Raji (cell line): Measurements from ENCODE around the gene DOCK1.

Experiments
- POLR2A ChIP-seq: IDR thresholded peaks from 2 replicates; pipeline ENCODE4 v1.6.1; 2011; ENCODE audit warnings: low read depth, low read length, control low read depth; ENCODE audit not compliant: insufficient read depth

Gene DOCK1

GRCh38 chr10:127266431-127266830 lies 361.2 kb downstream of the DOCK1 start:
- TF ChIP-seq POLR2A, result no peak

- TF ChIP-seq POLR2A, result no peak
Measured at GRCh38 chr10:127267442-127267841, 362.2 kb downstream of the DOCK1 start.

GRCh38 chr10:127272076-127272475 lies 366.8 kb downstream of the DOCK1 start:
- TF ChIP-seq POLR2A, result no peak

- TF ChIP-seq POLR2A, result no peak
Measured at GRCh38 chr10:127275272-127275671, 370.0 kb downstream of the DOCK1 start.

GRCh38 chr10:127275793-127276450 lies 370.7 kb downstream of the DOCK1 start:
- no peak for TF ChIP-seq POLR2A

GRCh38 chr10:127276794-127277462 lies 371.7 kb downstream of the DOCK1 start:
- TF ChIP-seq POLR2A, result no peak

GRCh38 chr10:127278001-127278400 lies 372.8 kb downstream of the DOCK1 start:
- TF ChIP-seq POLR2A, result no peak

GRCh38 chr10:127279334-127279774 lies 374.1 kb downstream of the DOCK1 start:
- TF ChIP-seq POLR2A, result no peak

- TF ChIP-seq POLR2A, result no peak
Measured at GRCh38 chr10:127280446-127280845, 375.2 kb downstream of the DOCK1 start.

GRCh38 chr10:127283017-127283416 lies 377.8 kb downstream of the DOCK1 start:
- TF ChIP-seq POLR2A, result no peak

GRCh38 chr10:127283576-127283975 lies 378.3 kb downstream of the DOCK1 start:
- no peak for TF ChIP-seq POLR2A

GRCh38 chr10:127290850-127291249 lies 385.6 kb downstream of the DOCK1 start:
- no peak for TF ChIP-seq POLR2A

GRCh38 chr10:127291329-127291728 lies 386.1 kb downstream of the DOCK1 start:
- TF ChIP-seq POLR2A, result no peak

GRCh38 chr10:127292888-127293287 lies 387.7 kb downstream of the DOCK1 start:
- TF ChIP-seq POLR2A, result no peak

- TF ChIP-seq POLR2A, result no peak
Measured at GRCh38 chr10:127293640-127294039, 388.4 kb downstream of the DOCK1 start.

- no peak for TF ChIP-seq POLR2A
Measured at GRCh38 chr10:127296696-127297095, 391.5 kb downstream of the DOCK1 start.

GRCh38 chr10:127298381-127298780 lies 393.2 kb downstream of the DOCK1 start:
- TF ChIP-seq POLR2A, result no peak
